HG03159 (cell line): ENCODE measurements around the gene STARD5.
A peak's percentile ranks its signal among the peaks of the same experiment; 100 is the strongest.

ENCODE experiments used
- ATAC-seq: cut with Tn5 transposase; IDR thresholded peaks from one replicate; pipeline ENCODE4 v1.9.1; 2021; ENCODE audit warnings: mild to moderate bottlenecking, moderate library complexity; ENCODE audit not compliant: unreplicated experiment

The STARD5 gene

DNA sequence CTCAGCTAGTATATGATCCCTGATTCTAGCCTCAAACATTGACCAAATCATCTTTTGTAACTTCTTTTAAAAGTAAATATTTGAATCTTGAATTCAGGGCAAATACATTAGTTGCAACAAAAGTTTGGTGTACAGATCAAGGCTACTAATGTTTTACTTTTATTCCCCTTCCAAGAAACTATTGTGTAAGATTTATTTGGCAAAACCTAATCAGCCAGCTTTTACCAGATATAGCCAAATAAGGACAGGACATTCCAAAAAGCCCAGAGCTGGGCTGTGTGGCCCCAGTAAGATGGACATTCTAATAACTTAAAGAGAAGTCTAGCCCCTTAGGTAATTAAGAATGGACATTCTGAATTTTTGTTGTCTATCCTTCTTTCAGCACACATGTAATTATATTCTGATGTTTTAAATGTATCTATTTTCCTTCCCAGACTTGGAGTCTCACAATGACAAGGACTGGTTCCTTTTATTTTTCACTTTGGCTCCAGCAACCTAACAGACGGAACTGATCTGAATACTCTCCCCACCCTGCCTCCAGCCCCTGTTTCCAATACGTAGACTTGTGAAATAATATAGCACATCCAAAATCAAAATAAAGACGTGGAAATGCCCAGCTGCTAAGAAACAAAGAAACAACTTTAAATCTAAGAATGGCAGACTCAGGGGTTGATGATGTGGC, 48.1 kb downstream of the STARD5 start:
- ATAC-seq, result no peak

DNA sequence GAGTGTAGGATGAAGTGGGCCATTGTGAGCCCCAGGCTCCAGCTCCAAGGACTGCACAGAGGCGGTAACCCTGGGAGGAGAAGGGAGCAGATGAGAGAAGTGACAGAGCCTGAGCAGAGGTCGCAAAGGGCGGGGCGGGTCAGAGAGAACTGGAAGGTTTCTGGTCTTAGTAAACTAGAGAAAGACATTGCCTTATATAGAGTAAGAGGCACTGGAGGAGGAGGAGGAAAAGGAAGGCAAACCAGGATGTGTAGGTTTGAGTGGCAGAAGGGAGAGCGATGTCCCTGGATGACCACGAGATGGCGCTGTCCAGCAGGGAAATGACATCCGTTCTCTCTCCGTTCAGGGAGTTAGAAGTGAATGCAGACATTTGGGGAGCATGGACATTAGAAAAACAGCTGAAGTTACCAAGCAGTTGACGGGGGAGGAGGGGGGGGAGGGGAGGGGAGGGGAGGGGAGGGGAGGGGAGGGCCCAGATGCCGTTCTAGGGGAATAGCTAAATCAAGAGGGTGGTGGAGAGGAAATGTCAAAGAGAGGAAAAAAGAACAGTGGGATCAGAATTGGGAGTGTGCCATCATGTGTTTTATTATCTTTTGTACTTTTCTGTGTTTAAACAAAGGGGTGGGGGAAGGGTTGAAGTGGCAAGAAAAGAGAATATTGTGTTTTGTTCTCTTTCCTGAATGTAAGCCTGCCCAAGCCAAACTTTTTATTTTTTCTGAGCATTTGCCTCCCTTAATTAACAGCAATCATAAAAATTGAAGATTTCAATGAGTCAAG, 48.8 kb downstream of the STARD5 start:
- peak; percentile 81 for ATAC-seq

DNA sequence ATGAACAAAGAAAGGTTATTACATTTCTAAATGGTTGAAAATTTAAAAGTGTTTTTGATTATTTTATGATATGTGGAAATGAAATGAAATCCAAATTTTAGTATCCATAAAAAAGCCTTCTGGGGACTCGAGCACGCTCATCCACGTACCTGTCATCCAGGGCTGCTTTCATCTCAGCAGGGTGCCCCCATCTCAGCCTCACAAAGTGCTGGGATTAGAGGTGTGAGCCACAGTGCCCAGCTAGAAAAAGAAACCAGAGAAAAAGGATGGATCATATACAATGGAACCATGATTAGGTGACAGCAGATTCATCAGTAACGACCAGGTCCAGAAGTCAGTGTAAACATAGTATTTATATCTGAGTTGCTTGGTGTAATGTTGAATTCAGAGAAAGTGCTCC, 49.7 kb downstream of the STARD5 start:
- no peak for ATAC-seq

DNA sequence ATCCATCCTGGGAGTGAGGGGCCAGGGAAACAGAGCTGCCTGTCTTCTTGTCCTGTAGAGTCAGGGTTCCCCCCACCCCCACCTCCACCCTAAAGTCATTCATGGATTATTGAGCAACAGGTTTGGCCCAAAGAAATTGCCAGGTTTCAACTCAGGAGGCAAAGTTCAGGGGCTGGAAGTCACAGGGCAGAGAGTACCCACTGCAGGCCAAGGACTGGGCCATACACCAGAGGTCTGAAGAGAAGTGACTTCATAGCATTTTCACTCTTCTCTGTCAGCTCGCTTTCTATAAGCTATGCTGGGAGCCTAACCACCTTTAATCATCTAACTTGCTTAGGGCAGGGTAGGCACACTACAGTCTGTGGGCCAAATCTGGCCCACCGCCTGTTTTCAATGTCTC, 50.1 kb downstream of the STARD5 start:
- ATAC-seq, result no peak

DNA sequence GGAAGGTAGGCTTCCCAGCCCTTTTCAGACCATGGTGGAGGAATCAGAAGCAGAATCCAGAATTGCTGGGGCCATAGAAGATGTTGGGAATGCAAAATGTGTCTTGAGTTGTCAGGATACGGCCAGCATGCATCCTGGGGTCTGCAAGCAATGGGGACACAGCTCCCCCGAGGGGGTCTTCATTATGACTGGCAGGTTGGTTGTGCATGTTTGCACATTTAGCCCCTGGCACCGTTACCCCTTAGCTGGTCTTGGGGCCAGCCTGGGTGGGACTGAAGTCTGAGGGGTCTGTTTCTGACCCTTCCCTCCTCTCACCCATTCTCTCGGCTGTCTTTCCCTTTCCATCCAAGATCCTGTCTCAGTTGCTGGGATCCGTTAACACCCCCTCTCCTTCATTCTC, 50.7 kb downstream of the STARD5 start:
- no peak for ATAC-seq

DNA sequence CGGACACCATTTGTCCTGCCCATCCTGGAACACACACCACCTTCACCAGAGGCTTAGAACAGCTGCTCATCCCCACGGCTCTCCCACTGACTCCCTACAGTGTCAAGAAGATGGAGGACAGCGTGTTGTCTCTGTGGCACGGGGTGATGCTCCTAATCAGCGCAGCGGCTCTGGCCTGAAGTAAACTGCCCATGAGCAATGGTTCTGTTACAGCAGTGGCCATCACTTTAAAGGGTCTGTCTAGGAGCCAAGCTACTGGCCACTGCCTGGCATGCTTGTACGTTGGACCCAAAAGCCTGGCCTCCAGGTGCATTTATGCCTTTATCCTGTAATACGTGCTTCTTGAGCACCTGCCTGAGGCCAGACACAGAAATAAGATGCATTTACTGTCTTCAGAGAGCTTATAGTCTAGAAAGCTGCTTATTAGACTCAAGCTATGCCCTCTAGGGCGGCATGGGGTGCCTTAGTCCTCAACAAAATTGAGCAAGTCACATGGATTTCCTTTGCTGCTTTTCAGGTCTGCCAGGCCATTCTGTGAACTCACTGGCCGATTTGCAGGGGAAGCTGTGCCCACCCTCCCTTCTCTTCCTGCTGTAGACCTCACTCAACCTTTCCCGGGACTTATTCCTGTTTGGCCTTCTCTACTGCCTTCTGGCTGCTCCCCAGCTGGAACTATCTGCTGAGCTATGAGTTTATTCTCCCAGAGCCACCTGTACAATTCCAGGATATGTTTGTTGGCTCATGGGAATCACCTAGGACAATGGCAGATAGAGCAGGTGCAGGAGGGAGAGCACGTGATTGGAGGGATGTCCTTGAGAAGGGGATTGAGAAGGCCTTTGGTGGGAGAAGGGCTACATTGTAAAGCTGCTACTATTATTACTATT, 51.9 kb downstream of the STARD5 start:
- no peak for ATAC-seq

DNA sequence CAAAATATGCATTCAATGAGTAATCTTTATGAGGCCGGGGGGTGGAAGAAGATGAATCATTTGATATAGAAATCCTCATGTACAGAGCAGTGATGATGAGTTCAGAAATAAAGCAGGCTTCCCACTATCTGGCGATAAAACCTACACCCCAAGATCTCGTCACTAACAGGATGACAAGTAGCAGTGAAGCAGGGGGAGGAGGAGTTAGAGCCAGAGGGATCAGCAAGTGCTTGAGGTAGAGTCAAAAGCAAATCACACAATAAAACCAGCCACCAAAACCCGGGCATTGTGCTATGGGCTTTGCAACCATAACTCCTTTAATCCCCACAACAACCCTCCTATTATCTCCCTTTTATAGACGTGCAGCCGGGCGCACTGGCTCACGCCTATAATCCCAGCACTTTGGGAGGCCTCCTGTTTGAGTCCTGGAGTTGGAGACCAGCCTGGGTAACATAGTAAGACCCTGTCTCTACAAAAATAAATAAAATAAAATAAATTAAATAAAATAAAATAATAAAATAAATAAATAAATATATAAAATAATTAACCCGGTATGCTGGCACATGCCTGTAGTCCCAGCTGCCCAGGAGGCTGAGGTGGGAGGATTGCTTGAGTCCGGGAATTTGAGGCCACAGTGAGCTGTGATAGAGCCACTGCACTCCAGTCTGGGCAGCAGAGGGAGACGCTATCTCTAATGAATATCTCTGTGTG, 53.0 kb downstream of the STARD5 start:
- no peak for ATAC-seq

DNA sequence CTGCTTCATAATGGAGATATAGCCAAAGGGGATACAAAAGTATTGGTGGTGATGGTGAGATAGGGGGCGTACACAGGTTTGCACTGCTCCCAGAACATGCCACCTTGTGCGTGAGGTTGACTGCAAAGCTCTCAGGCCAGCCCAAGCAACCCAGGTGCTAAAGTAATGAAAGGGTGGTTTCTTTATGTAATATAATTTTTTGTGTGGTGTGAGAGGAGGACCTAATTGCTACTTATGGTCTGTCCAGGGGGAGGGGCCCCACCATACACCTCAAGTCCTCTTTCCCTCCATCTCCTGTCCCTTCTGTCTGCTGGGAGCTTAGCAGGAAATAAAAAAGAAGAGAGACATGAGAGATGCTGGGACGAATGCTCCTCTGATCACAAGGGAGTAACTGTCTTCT, 53.8 kb downstream of the STARD5 start:
- ATAC-seq, result no peak

DNA sequence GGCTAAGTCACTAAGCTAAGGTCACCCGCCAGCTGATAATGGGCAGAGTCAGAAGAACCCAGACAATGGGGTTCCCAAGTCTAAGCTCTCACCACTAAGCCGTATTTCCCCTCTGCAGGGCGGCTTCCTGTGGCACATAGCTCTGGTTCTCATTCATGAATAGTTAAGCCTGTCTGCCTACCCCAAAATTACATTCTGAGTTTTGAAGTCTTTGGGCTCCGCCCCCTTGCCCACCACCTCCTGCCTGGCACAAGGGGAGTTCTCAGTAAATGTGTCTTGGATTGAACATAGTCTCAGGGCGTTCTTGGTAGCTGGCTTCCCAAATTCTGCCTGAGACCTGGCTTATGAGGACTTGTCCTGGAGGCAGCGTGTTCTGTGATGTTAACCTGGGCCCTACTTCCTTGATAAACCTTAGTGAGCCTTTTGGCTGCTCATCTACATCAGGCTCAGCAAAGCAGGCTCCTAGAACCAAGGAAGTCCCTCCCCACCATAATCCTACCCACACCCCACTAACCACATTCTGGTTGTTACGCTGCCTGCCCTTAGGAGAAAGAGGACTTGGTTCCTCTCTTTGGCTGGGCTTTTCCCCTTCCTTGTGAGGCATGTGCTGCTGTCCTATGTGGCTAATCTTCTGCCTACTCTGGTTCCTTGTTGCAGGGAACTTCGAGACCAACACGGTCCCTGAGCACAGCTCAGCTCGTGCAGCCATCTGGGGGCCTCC, 54.9 kb downstream of the STARD5 start:
- no peak for ATAC-seq

DNA sequence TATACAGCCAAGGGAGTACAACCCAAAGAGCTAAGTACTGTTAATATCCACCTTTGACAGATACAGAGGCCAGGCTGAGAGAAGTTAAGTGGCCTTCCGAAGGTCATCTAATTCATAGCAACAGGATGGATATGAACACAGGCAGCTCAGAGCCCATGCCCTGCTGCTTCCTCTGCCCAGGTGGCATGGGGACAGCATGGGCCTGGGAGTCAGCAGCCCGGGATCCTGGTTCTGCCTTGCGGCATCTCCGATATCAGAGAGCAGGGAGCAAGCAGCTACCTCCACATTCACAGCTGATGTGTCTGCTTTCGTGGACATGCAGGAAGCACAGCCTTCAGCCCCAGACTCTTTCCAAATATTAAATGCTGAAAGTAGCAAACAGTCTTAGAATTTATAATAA, 55.6 kb downstream of the STARD5 start:
- no peak for ATAC-seq

DNA sequence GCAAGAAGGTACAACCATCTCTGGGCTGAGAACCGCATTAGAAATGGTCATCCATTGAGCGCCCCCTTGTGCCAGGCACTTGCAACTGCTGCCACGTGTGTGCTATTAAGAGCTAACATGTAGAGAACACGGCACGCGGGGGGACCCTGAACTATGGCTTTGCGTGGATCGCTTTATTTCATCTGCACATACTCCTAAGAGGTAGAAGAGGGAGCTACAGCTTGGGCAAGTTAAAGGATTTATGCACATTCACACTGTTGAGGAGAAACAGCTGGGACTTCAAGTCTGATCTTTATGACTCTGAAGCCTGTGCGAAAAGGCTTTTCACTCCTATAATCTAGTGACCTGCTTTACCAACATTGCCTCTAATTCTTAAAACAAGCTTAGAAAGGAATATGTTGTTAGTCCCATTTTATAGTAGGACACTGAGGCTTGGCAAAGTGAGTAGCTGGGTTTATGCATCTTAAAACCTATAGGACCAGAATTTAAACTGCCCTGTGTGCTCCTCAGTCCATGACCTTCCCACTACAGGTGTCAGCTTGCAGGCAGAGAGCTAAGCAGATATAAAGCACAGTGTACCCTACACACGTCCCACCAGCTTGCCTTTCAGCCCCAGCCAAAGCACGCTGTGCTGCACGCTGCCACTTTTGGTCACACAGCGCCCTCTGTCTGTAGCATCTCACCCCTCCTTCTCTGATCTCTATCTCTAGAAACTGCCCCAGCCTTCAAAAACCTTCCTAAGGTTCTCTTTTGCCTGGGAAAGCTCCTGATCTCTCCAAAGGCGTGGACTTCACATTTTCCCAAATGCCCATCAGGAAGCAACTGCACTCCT, 57.8 kb downstream of the STARD5 start:
- peak; percentile 88 for ATAC-seq

DNA sequence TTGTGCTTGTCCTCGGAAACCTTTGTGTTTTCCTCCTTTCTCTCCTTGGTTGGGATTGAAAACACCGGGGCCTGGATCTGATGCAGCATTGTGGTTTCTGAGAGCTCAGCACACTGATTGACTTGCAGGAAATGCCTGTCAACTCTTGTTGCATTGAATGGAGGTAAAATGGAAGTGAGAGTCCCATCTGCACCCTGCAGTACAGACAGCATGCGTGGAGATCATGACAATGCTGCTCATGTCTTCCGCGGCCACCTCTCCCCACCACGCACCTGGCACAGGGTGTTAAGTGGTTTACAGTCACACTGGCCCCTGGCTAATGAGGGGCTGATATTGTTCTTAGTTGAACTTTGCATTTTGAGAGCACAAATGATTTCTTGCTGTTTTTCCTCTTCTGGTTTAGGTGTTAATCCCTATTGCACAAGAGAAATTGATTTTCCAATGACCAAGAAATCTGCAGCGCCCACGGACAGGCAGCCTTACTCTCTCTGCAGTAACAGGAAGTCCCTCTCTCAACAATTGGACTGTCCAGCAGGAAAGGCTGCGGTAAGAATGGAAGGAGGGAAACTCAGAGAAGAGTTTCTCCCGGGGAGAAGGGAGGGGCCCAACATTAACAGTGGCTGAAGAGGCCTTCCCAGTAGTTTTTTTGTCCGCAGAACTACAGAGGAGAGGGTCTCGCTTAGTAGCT, 58.5 kb downstream of the STARD5 start:
- ATAC-seq, result peak; percentile 9

DNA sequence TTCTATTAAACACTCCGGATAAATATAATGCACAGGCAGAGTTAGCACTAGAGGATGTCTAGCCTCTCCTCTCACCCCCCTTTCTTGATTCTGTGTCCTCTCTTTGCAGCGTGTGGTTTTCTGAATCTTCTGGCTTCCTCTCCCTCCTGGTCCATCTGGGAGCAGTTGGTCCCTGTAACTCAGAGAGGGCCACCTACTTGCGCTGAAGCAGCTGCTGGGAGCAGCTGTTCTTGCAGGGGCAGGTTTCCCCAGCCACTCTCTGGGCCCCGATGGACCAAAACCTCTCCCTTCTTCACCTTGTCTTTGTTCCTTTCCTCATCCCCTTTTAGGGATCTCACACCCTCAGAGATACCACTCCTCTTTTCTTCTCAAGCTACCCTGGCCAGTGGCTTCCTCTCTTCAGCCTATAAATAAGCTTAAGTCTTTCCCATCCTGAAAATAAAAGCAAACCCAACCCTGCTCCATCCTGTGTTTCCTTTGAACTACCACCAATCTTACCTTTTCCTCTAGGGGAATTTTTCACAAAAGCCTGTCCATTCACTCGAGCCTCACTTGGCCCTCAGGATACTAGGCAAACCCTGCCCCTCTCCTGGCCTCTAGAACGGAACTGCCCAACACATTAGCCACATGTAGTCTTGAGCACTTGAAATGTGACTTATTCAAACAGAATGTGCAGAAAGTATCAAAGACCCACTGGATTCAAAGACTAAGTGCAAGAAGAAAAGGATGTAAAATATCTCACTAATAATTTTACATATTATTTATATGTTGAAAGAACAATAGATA, 59.7 kb downstream of the STARD5 start:
- ATAC-seq, result no peak

DNA sequence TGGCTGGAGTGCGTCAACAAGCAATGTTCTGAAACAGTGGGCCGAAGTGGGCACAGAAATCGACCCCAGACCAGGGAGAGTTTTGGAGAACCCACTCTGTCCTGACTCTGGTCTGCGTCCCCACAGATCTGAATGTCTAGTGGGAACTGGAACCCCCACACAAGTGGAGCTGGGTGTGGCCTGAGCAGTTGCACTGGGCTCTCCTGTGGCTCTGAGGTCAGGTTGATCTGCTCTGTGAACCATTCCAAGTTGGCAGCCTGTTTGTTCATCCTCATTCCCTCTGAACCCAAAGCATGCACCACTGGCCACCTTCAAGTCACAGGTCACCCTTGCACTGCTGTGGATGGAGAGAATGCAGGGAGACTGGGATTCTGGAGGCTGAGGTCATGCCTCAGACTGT, 60.5 kb downstream of the STARD5 start:
- no peak for ATAC-seq

DNA sequence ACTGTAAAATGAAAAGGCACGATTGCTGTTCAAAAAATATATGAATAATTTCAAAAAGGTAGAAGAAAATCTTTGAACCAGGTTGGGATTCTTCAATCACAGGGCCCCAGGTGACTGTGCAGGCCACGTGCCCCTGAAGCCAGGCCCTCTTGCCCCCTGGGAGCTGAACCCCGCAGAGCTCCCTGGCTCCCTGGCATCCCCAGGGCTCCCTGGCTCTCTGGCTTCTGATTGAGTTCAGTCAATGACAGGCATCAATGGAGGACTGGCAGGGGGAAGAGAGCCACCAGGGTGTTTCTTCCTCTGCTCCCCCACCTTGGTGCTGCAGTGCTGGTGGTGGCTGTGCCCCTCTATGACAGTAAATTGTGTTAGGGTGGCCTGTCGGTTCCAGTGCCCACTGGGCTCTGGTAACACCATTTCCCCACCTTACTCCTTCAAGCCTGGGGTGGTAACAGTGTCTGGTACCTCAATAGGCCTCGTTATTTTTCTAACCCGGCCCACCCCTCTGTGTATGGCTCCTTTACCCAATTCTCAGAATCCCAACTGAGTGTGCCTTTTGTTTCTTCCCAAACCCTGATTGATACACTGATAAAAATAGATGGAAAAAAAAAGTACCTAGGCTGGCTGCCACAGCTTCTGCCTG, 62.6 kb downstream of the STARD5 start:
- ATAC-seq, result no peak

DNA sequence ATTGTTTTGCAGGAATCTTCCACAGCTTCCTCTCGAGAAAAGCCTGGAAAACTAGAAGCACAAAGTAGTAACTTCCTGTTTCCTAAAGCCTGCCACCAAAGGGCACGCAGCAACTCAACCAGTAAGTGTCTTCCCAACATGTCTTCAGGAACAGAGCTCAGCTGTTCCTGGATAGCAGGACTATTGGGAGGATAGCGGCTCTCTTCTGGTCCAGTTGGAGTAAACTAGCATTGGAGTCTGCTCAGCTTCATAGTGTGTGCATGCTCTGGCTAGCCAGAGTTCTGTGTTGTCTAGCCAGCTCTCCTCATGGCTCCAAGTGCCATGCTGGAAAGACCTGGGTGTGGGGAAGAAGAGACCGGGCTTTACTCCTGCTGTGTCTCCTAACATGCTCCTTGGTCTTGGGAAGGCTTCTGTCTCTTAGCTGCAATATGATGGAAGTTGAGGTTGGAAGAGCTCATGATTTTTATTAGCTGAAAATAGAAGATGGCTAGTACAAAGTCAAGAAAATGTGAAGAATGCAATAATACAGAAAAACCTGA, 64.1 kb downstream of the STARD5 start:
- ATAC-seq, result no peak
